ENCODE results near the gene DDX41.

Gene DDX41

GRCh38 chr5:177468685-177469628 lies 47.8 kb downstream of the DDX41 start:
- no peak for DNase-seq (ENCODE audit: low read depth)

- DNase-seq (ENCODE audit: low read depth) = no peak
Measured at GRCh38 chr5:177468329-177468684, 48.5 kb downstream of the DDX41 start.

GRCh38 chr5:177467436-177467835 lies 49.3 kb downstream of the DDX41 start:
- no peak for DNase-seq (ENCODE audit: low read depth)

GRCh38 chr5:177466861-177467260 lies 49.9 kb downstream of the DDX41 start:
- no peak for DNase-seq (ENCODE audit: low read depth)

- DNase-seq (ENCODE audit: low read depth) = no peak
Measured at GRCh38 chr5:177465044-177465443, 51.7 kb downstream of the DDX41 start.

GRCh38 chr5:177462021-177462670 lies 54.6 kb downstream of the DDX41 start:
- DNase-seq (ENCODE audit: low read depth) = no peak
